Dendritic cell treated with granulocyte-macrophage colony-stimulating factor and Interleukin-4, amounts not matched to agents 40 ng/mL and 50 ng/mL, for 4 days (primary cell): Measurements from ENCODE around the gene CLTB.
A peak's percentile ranks its signal among the peaks of the same experiment; 100 is the strongest.

ENCODE experiments used
- H3K27ac Mint-ChIP-seq: one replicate; pipeline ENCODE4 v1.8.0; 2022; ENCODE audit warnings: mild to moderate bottlenecking, mixed read lengths
- H3K27me3 Mint-ChIP-seq: one replicate; pipeline ENCODE4 v1.8.0; 2022; ENCODE audit warnings: mild to moderate bottlenecking, mixed read lengths
- H3K36me3 Mint-ChIP-seq: one replicate; pipeline ENCODE4 v1.8.0; 2022; ENCODE audit warnings: low read depth, mixed read lengths
- H3K4me1 Mint-ChIP-seq: one replicate; pipeline ENCODE4 v1.8.0; 2022; ENCODE audit warnings: low read depth, mixed read lengths
- H3K4me3 Mint-ChIP-seq: one replicate; pipeline ENCODE4 v1.8.0; 2022; ENCODE audit warnings: mild to moderate bottlenecking, moderate library complexity, mixed read lengths
- H3K9me3 Mint-ChIP-seq: one replicate; pipeline ENCODE4 v1.8.0; 2022; ENCODE audit warnings: mixed read lengths
- intact Hi-C: fragments of 100-400 bp; cut with micrococcal nuclease; formaldehyde crosslinking; loops from one replicate; pipeline ENCODE4 v1.15.0; 2022

CLTB gene

GRCh38 chr5:176388444-176389134, 27.8 kb downstream of the CLTB start, which contains the start of the genes HIGD2A and NOP16:
HIGD2A (plus strand) TSS chr5:176388751; CDS start chr5:176388820, 69 bp downstream.
NOP16 (minus strand) TSS chr5:176388598; CDS start chr5:176388539, 59 bp downstream.
- Mint-ChIP-seq H3K4me3 (peak within 1 kb of the TSS; percentile 100), H3K36me3 (peaks cover 90% of the 10 kb centered on the region), H3K27ac (peak within 1 kb of the TSS; percentile 100), H3K4me1 (peaks cover 77% of the 10 kb centered on the region), H3K9me3 (no peaks in the 10 kb centered on the region), H3K27me3 (no peaks in the 10 kb centered on the region)
- intact Hi-C loops = loop anchor here (1.0 to 10.0 kb wide), 5 partner anchors 23 to 146 kb away; partner anchors contain the start of genes ARL10, CLTB, FAF2 and KIAA1191

DNA sequence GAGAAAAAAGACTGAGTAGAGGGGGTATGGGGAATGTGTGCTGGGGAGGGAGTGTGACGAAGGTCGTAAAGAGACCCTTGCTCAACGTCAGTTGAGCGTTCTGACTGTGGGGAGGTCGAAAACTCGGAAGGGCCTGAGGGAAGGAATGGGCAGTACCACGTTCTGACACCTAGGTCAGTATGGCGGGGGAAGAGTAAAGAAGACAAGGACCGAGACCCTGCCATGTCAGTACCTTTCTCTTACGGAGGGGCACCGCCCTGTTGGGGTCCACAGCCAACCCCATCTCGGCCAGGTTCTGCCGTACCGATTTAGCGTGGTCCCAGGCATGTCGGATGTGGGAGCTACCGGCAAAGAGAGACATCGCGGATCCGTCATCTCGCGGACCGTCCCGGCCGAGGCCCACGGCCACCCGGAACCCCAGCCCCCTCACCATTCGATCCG, 28.3 kb downstream of the CLTB start:
- peaks cover 72% of the 10 kb centered on the region for H3K4me1 Mint-ChIP-seq
- H3K36me3 Mint-ChIP-seq = peaks cover 90% of the 10 kb centered on the region
- H3K27me3 Mint-ChIP-seq = no peaks in the 10 kb centered on the region
- H3K27ac Mint-ChIP-seq = peak overlapping the region; percentile 100
- intact Hi-C loops = loop anchor here (1.0 to 10.0 kb wide), 3 partner anchors 23 to 147 kb away; partner anchors contain the start of genes ARL10, KIAA1191 and RNF44
- H3K4me3 Mint-ChIP-seq = peak overlapping the region; percentile 100
- H3K9me3 Mint-ChIP-seq = no peaks in the 10 kb centered on the region

DNA sequence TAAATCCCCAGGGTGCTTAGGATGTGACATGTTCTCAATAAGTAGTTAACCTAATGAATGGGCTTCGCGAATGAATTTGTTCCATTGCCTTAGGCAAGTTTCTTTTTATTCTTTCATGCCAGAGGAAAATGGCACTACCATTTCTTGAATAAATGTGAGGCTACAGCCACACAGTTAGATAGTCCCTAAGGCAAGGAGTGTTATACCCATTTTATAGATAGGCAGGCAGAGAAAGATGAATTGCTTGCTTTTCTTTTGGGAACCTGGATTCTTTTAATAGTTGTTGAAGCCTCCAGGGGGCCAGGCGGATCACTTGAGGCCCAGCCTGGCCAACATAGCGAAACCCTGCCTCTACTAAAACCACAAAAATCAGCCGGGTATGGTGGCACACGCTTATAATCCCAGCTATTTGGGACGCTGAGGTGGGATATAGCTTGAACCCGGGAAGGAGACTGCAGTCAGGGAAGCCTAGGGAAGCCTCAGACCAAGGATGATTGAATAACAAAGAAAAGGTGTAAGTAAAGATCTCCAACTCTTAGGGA, 28.9 kb downstream of the CLTB start:
- Mint-ChIP-seq H3K9me3 (no peaks in the 10 kb centered on the region), H3K36me3 (peaks cover 90% of the 10 kb centered on the region), H3K27me3 (no peaks in the 10 kb centered on the region), H3K27ac (peak overlapping the region; percentile 100), H3K4me3 (peak overlapping the region; percentile 100), H3K4me1 (peaks cover 66% of the 10 kb centered on the region)
- intact Hi-C loops = loop anchor here (10.0 kb wide), 1 partner anchor 147 kb away; the partner anchor contains the start of gene RNF44

GRCh38 chr5:176386491-176386890, 29.8 kb downstream of the CLTB start:
- H3K27ac Mint-ChIP-seq = peak overlapping the region; percentile 35
- no peak overlapping the region for H3K4me3 Mint-ChIP-seq
- peaks cover 56% of the 10 kb centered on the region for H3K4me1 Mint-ChIP-seq
- intact Hi-C loops = loop anchor here (10.0 kb wide), 1 partner anchor 148 kb away; the partner anchor contains the start of gene RNF44
- H3K9me3 Mint-ChIP-seq = no peaks in the 10 kb centered on the region
- no peaks in the 10 kb centered on the region for H3K27me3 Mint-ChIP-seq
- H3K36me3 Mint-ChIP-seq = peaks cover 90% of the 10 kb centered on the region

DNA sequence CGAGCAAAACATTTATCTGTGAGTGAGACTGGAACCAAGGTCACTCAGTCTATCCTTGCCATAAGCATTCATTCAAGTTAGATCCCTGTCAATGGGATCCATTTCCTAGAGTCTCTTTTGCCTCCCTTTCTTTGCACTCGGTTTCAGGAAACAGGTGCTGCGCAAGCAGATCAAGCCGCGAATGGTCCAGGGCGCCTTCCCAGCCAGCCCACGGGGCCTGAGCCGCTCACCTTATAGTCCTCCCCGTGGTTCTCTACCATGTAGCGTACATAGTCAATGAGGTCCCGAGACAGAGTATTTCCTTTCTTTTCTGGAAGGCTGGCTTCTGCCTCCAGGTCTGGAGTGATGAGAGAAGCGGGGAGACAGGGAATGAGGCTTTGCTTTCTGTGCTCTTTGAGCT, 31.3 kb downstream of the CLTB start:
- intact Hi-C loops = loop anchor here (10.0 kb wide), 1 partner anchor 150 kb away; the partner anchor contains the start of gene RNF44
- Mint-ChIP-seq H3K4me3 (no peak overlapping the region), H3K36me3 (peaks cover 76% of the 10 kb centered on the region), H3K9me3 (no peaks in the 10 kb centered on the region), H3K4me1 (peaks cover 42% of the 10 kb centered on the region), H3K27ac (peak overlapping the region; percentile 13), H3K27me3 (no peaks in the 10 kb centered on the region)

DNA sequence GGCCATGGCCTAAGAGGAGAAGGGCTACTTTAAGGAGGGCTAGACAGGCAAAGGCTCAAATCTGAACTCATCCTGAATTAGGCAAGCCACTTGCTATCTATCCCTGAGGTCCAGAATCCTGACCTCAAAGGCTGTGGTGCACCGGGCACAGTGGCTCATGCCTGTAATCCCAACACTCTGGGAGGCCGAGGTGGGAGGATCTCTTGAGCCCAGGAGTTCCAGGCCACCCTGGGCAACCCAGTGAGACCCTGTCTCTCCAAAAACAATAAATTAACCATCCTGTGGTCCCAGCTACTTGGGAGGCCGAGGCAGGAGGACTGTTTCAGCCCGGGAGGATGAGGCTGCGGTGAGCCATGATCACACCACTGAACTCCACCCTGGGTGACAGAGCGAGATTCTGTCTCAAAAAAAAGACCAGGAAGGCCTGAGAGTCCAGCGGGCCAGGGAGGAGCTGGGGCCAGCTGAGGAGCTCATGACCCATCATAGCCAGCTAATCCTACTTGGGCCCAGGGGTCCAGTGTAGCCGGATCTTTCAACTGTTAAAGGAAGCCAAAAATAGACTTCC, 31.9 kb downstream of the CLTB start:
- intact Hi-C loops = loop anchor here (10.0 kb wide), 1 partner anchor 150 kb away; the partner anchor contains the start of gene RNF44
- H3K9me3 Mint-ChIP-seq = no peaks in the 10 kb centered on the region
- peaks cover 42% of the 10 kb centered on the region for H3K4me1 Mint-ChIP-seq
- no peaks in the 10 kb centered on the region for H3K27me3 Mint-ChIP-seq
- H3K4me3 Mint-ChIP-seq = no peak overlapping the region
- H3K27ac Mint-ChIP-seq = peak overlapping the region; percentile 13
- H3K36me3 Mint-ChIP-seq = peaks cover 75% of the 10 kb centered on the region

- no peak overlapping the region for H3K4me3 Mint-ChIP-seq
- H3K36me3 Mint-ChIP-seq = peaks cover 70% of the 10 kb centered on the region
- peaks cover 42% of the 10 kb centered on the region for H3K4me1 Mint-ChIP-seq
- no peak overlapping the region for H3K27ac Mint-ChIP-seq
- H3K9me3 Mint-ChIP-seq = no peaks in the 10 kb centered on the region
- no peaks in the 10 kb centered on the region for H3K27me3 Mint-ChIP-seq
- intact Hi-C loops = loop anchor here (10.0 kb wide), 1 partner anchor 151 kb away; the partner anchor contains the start of gene RNF44
Measured at GRCh38 chr5:176383961-176384360, 32.4 kb downstream of the CLTB start.

GRCh38 chr5:176383248-176383905, 33.0 kb downstream of the CLTB start:
- no peak overlapping the region for H3K27ac Mint-ChIP-seq
- intact Hi-C loops = loop anchor here (10.0 kb wide), 1 partner anchor 151 kb away; the partner anchor contains the start of gene RNF44
- no peak overlapping the region for H3K4me3 Mint-ChIP-seq
- H3K36me3 Mint-ChIP-seq = peaks cover 64% of the 10 kb centered on the region
- no peaks in the 10 kb centered on the region for H3K27me3 Mint-ChIP-seq
- H3K4me1 Mint-ChIP-seq = peaks cover 42% of the 10 kb centered on the region
- H3K9me3 Mint-ChIP-seq = no peaks in the 10 kb centered on the region

GRCh38 chr5:176382721-176383120, 33.6 kb downstream of the CLTB start:
- no peaks in the 10 kb centered on the region for H3K27me3 Mint-ChIP-seq
- H3K27ac Mint-ChIP-seq = no peak overlapping the region
- no peaks in the 10 kb centered on the region for H3K9me3 Mint-ChIP-seq
- intact Hi-C loops = loop anchor here (10.0 kb wide), 1 partner anchor 152 kb away; the partner anchor contains the start of gene RNF44
- H3K36me3 Mint-ChIP-seq = peaks cover 58% of the 10 kb centered on the region
- peaks cover 38% of the 10 kb centered on the region for H3K4me1 Mint-ChIP-seq
- no peak overlapping the region for H3K4me3 Mint-ChIP-seq

DNA sequence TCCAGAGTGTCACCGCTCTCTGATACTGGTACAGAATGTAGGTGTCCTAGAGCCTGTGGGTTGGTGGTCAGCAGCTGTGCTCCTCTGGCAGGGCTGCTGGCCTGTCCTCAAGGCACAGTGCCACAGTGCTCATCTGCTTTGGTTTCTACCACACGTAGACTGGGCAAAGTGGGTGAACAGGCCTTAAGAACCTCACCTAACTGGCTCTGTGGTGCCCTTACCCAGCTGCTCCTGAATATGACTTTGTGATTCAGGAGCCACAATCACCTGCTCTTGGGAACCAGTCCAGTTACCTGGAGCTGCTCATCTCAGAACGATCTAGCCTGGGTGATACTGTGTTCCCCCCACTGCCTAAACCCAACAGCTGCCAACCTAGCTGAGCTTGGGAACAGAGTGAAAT, 34.4 kb downstream of the CLTB start:
- no peaks in the 10 kb centered on the region for H3K27me3 Mint-ChIP-seq
- H3K27ac Mint-ChIP-seq = no peak overlapping the region
- intact Hi-C loops = loop anchor here (10.0 kb wide), 1 partner anchor 153 kb away; the partner anchor contains the start of gene RNF44
- H3K9me3 Mint-ChIP-seq = no peaks in the 10 kb centered on the region
- peaks cover 51% of the 10 kb centered on the region for H3K36me3 Mint-ChIP-seq
- peaks cover 30% of the 10 kb centered on the region for H3K4me1 Mint-ChIP-seq
- no peak overlapping the region for H3K4me3 Mint-ChIP-seq

DNA sequence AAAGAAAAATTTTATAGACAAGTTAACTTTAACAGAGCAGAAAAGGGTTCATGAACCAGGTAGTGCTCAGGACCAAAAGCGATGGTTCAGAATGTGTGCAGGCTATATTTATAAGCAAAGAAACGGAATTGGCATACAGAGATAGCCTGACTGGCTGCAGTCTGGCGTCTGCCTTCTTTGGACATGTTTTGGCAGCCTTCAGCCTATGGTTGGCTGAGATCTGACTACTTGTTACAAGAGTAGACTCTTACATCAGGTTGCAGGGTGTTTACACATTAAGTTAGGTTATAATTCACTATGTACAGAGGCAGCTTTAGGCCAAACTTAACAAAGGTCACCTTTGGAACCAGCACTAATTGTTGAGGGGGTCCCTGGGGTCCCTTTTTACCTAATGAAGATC, 34.9 kb downstream of the CLTB start:
- peaks cover 46% of the 10 kb centered on the region for H3K36me3 Mint-ChIP-seq
- H3K4me3 Mint-ChIP-seq = no peak overlapping the region
- no peaks in the 10 kb centered on the region for H3K27me3 Mint-ChIP-seq
- H3K9me3 Mint-ChIP-seq = no peaks in the 10 kb centered on the region
- intact Hi-C loops = loop anchor here (10.0 kb wide), 1 partner anchor 153 kb away; the partner anchor contains the start of gene RNF44
- H3K27ac Mint-ChIP-seq = no peak overlapping the region
- peaks cover 25% of the 10 kb centered on the region for H3K4me1 Mint-ChIP-seq

GRCh38 chr5:176379881-176380280, 36.5 kb downstream of the CLTB start:
- intact Hi-C loops = loop anchor here (10.0 kb wide), 1 partner anchor 155 kb away; the partner anchor contains the start of gene RNF44

DNA sequence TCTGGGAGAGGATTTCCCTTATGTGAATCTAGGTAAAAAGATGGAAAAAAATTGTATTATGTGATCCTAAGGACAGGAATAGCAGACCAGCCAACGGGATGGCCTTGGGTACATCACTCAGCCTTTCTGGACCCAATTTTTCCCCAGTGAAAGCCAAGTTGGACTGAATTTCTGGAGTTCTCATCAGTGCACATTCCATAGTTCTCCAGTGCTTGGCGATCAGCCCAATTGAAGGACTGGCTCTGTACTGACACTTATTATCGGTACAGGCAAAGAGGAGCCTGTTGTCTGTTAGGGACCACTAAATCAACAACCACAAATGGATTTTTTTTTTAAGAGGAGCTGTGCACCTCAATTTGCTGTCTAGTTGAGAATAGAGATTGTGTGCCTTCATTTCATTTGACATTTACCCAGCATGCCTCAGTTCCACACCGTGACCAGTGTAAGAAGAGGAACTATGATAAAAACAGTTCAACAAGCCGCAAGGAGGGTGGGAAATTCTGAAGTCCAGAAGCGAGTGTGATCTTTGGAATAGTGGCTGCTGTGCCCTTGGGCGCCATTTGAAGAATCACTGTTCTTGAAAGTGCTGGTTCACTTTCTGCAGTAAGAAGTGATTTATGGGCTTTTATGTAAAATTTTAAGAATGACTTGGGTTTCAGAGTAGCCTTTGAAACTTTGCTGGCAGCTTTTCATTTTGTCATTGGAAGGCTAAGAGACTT, 43.1 kb downstream of the CLTB start:
- H3K4me3 Mint-ChIP-seq = no peak overlapping the region
- H3K9me3 Mint-ChIP-seq = no peaks in the 10 kb centered on the region
- intact Hi-C loops = no loop called here
- no peaks in the 10 kb centered on the region for H3K27me3 Mint-ChIP-seq
- peaks cover 20% of the 10 kb centered on the region for H3K4me1 Mint-ChIP-seq
- H3K36me3 Mint-ChIP-seq = peaks cover 18% of the 10 kb centered on the region
- H3K27ac Mint-ChIP-seq = no peak overlapping the region

More at GRCh38 chr5:176379881-176380280, 36.5 kb downstream of the CLTB start:
- Mint-ChIP-seq H3K27ac (no peak overlapping the region), H3K27me3 (no peaks in the 10 kb centered on the region), H3K4me3 (no peak overlapping the region), H3K9me3 (no peaks in the 10 kb centered on the region), H3K36me3 (peaks cover 33% of the 10 kb centered on the region), H3K4me1 (peaks cover 11% of the 10 kb centered on the region)
